Adrenal gland (tissue), 12 donors: Measurements from ENCODE around the gene MYCBPAP. TPM values are rescaled to one million over a fixed set of nuclear protein-coding genes. Genes with fewer than 3 reads are reported as not detected.

ENCODE experiments used
- DNase-seq, 7 donors: peaks; one replicate each; pipeline ENCODE4 v3.0.0-alpha.2; 2019 to 2020
- H3K27ac ChIP-seq, 5 donors: fragments of 200-600 bp; sonication (generic) in 4 of 5; 1 replicate in 3 of 5; 2 replicates in 2 of 5; pipeline versions ENCODE4 v1.5.1 to v1.8.0; 2016 to 2020; ENCODE audit warnings: mild to moderate bottlenecking in 1 of 5
- H3K27me3 ChIP-seq: fragments of 200-600 bp; 2 replicates; pipeline ENCODE4 v1.8.0; 2021
- H3K36me3 ChIP-seq, 2 donors: fragments of 200-600 bp; replicated peaks in 1 of 2; 1 replicate in 1 of 2; 2 replicates in 1 of 2; pipeline versions ENCODE4 v1.5.1 to v1.8.0; 2018 to 2022
- H3K4me1 ChIP-seq, 2 donors: fragments of 200-600 bp; replicated peaks in 1 of 2; 1 replicate in 1 of 2; 2 replicates in 1 of 2; pipeline versions ENCODE4 v1.5.1 to v1.8.0; 2018 to 2021
- H3K4me3 ChIP-seq, 4 donors: fragments of 200-600 bp; sonication (generic) in 3 of 4; one replicate each; pipeline ENCODE4 v1.5.1; 2016 to 2018
- H3K9me3 ChIP-seq, 3 donors: fragments of 200-600 bp; sonication (generic) in 1 of 3; replicated peaks in 1 of 3; 1 replicate in 2 of 3; 2 replicates in 1 of 3; pipeline versions ENCODE4 v1.5.1 to v1.8.0; 2016 to 2021
- CTCF ChIP-seq, 6 experiments: fragments of 450-650 bp in 4 of 6; fragments of 200-600 bp in 2 of 6; sonication (generic) in 1 of 6; IDR thresholded peaks; 1 replicate in 5 of 6; 2 replicates in 1 of 6; pipeline versions ENCODE4 v1.5.1 to v1.8.0; 2016 to 2021; ENCODE audit warnings: antibody characterized with exemption in 6 of 6, mild to moderate bottlenecking in 2 of 6, moderate library complexity in 1 of 6
- POLR2A ChIP-seq, 2 donors: fragments of 450-650 bp; IDR thresholded peaks; one replicate each; pipeline ENCODE4 v1.6.1; 2017; ENCODE audit warnings: antibody characterized with exemption in 2 of 2, mild to moderate bottlenecking in 2 of 2, moderate library complexity in 1 of 2
- WGBS, 4 donors: extraction: QIAGEN DNeasy Blood & Tissue Kit in 2 of 4; methylation state at CpG; one replicate each; pipeline versions ENCODE4 v1.1.5 to v1.1.7; 2013 to 2017; 5-methylcytosine and 5-hydroxymethylcytosine counted together
- intact Hi-C, 2 donors: fragments of 100-400 bp; cut with DNase I; formaldehyde crosslinking; loops; one replicate each; pipeline versions ENCODE4 v1.14.1 to v1.15.0; 2022 to 2023
- polyA plus RNA-seq, 3 donors: library from polyadenylated mRNA; stranded (reverse); fragments of 200-250 nt in 2 of 3; fragments of 350-450 nt in 1 of 3; fragmentation: Illumina TruSeq in 1 of 3; extraction: RNeasy Lipid Tissue Mini Kit (QIAGEN cat#74804) in 1 of 3; gene quantifications; one replicate each; pipeline ENCODE4 v1.2.3, GENCODE V29; 2013 to 2014
- total RNA-seq, 9 donors: library from RNA; depleted of rRNA in 4 of 9; stranded (reverse); fragments of >200 nt in 4 of 9; fragments of 120-200 nt in 1 of 9; fragmentation: NEBNext Ultra II Directional in 1 of 9; extraction: Animal tissue kit (Norgen Biotek cat#: 25700) in 1 of 9; gene quantifications; one replicate each; pipeline versions ENCODE4 v1.1.0 to v1.2.4, GENCODE V29; 2013 to 2023
- donor health status: healthy with polysubstance abuse.
- donor health status: Bipolar disorder and iron deficiency.
- donor health status: DM: yes; HTN: yes; CAD: no.
- donor health status: DM: no; HTN: no; CAD: no.
- donor health status: DM: no; HTN: no; CAD: no.
- donor health status: DM: yes; HTN: yes; CAD: no.

The MYCBPAP gene
- total and polyA plus RNA-seq, 12 donors, result 0.12 to 8.9 (median 2.3) TPM; not detected in 1

- Histone ChIP-seq H3K9me3 (no peaks in the 10 kb centered on the region), H3K4me1 (peaks cover 22 to 28% of the 10 kb centered on the region in 2 donors), H3K27ac (no peak overlapping the region), H3K27me3 (peaks cover 13% of the 10 kb centered on the region), H3K36me3 (no peaks in the 10 kb centered on the region), H3K4me3 (no peak overlapping the region)
- WGBS, 4 donors, result 50 to 67% (median 59%) methylated on average over 6 to 18 of the region's 18 CpGs
- no peak for DNase-seq
- TF ChIP-seq CTCF (IDR thresholded peaks at IDR 0.05) (peak in 1 of 6 experiments; percentile 11), POLR2A (IDR thresholded peaks at IDR 0.05) (no peak)
- intact Hi-C loops, result no loop called here
Measured at GRCh38 chr17:50558581-50558940, 50.3 kb downstream of the MYCBPAP start.

- peaks cover 22 to 28% of the 10 kb centered on the region in 2 donors for H3K4me1 ChIP-seq
- H3K36me3 ChIP-seq, result no peaks in the 10 kb centered on the region
- intact Hi-C loops, result no loop called here
- 9 to 15% (median 9%) methylated on average over 8 to 55 of the region's 55 CpGs for WGBS, 4 donors
- no peak overlapping the region for H3K27ac ChIP-seq
- peak overlapping the region in 1 of 4 donors; percentile 30 for H3K4me3 ChIP-seq
- peaks cover 13% of the 10 kb centered on the region for H3K27me3 ChIP-seq
- no peak for TF ChIP-seq POLR2A (IDR thresholded peaks at IDR 0.05)
- TF ChIP-seq CTCF (IDR thresholded peaks at IDR 0.05), result no peak
- no peaks in the 10 kb centered on the region for H3K9me3 ChIP-seq
- no peak for DNase-seq
Measured at GRCh38 chr17:50558941-50559614, 50.8 kb downstream of the MYCBPAP start.

- H3K4me3 ChIP-seq, result peak overlapping the region in 2 of 4 donors; percentile 15 to 54
- DNase-seq, result peak in 6 of 7 donors; percentile 51 to 74 (median 62)
- H3K9me3 ChIP-seq, result no peaks in the 10 kb centered on the region
- 0 to 5% (median 2%) methylated on average over 4 to 27 of the region's 27 CpGs for whole genome bisulfite sequencing, 4 donors
- intact Hi-C loops, result loop anchor here in 1 of 2 donors (5.0 kb wide), 1 partner anchor 48 kb away; no protein-coding TSS in a partner anchor
- H3K27ac ChIP-seq, result no peak overlapping the region
- peaks cover 13% of the 10 kb centered on the region for H3K27me3 ChIP-seq
- TF ChIP-seq POLR2A (IDR thresholded peaks at IDR 0.05), result no peak
- TF ChIP-seq CTCF (IDR thresholded peaks at IDR 0.05), result no peak
- no peaks in the 10 kb centered on the region for H3K36me3 ChIP-seq
- H3K4me1 ChIP-seq, result peaks cover 22 to 28% of the 10 kb centered on the region in 2 donors
Measured at GRCh38 chr17:50559674-50560184, 51.5 kb downstream of the MYCBPAP start.

- Histone ChIP-seq H3K4me1 (peaks cover 22 to 28% of the 10 kb centered on the region in 2 donors), H3K36me3 (no peaks in the 10 kb centered on the region), H3K27ac (no peak within 1 kb of the TSS), H3K27me3 (peaks cover 13% of the 10 kb centered on the region), H3K9me3 (no peaks in the 10 kb centered on the region), H3K4me3 (peak within 1 kb of the TSS in 2 of 4 donors; percentile 15 to 54)
- DNase-seq, result peak; percentile 86 to 93 (median 91)
- 1 to 8% (median 1%) methylated on average over 7 to 56 of the region's 56 CpGs for WGBS, 4 donors
- no peak for TF ChIP-seq CTCF (IDR thresholded peaks at IDR 0.05)
- intact Hi-C loops, result loop anchor here in 1 of 2 donors (5.0 kb wide), 1 partner anchor 47 kb away; no protein-coding TSS in a partner anchor
Measured at GRCh38 chr17:50560185-50560824, 52.1 kb downstream of the MYCBPAP start, which contains the start of gene CACNA1G. Gene CACNA1G (plus strand): TSS chr17:50560715. CDS start chr17:50561460, 745 bp downstream.
